DND-41 (cell line): ENCODE data around the gene BCKDHB.
"Not testable (repeated sequence)": the region's sequence is repeated elsewhere in the genome, so short reads cannot be mapped to it uniquely, and the experiment has no call there.

Experiments used
- ATAC-seq: fragments of 200-7000 bp; cut with Tn5 transposase; 3 replicates; pipeline ENCODE4 v1.9.1; 2021; ENCODE audit warnings: low read depth; ENCODE audit not compliant: insufficient read depth
- DNase-seq: peaks from one replicate; pipeline ENCODE4 v3.0.0-alpha.2; 2020
- H2AFZ ChIP-seq: 2 replicates; pipeline ENCODE4 v1.6.0; 2012; ENCODE audit warnings: low read depth, low read length
- H3K27ac ChIP-seq: 2 replicates; pipeline ENCODE4 v1.5.1; 2012; ENCODE audit warnings: low read length, inconsistent platforms
- H3K27me3 ChIP-seq: fragments of 200-600 bp; sonication (generic); 2 replicates; pipeline ENCODE4 v1.6.0; 2012; ENCODE audit warnings: low read length, mild to moderate bottlenecking, inconsistent platforms; ENCODE audit not compliant: insufficient read depth, poor library complexity
- H3K36me3 ChIP-seq: 2 replicates; pipeline ENCODE4 v1.5.1; 2012; ENCODE audit warnings: low read length, inconsistent platforms; ENCODE audit not compliant: insufficient read depth
- H3K4me1 ChIP-seq: 2 replicates; pipeline ENCODE4 v1.5.1; 2012; ENCODE audit warnings: mild to moderate bottlenecking, low read length; ENCODE audit not compliant: insufficient read depth
- H3K4me2 ChIP-seq: 2 replicates; pipeline ENCODE4 v1.6.0; 2012; ENCODE audit warnings: mild to moderate bottlenecking, moderate library complexity, low read length, inconsistent platforms; ENCODE audit not compliant: insufficient read depth
- H3K4me3 ChIP-seq, 2 experiments: fragments of 200-600 bp in 1 of 2; shearing (Covaris generic) in 1 of 2; 2 replicates each; pipeline ENCODE4 v1.5.1; 2012 to 2016; ENCODE audit warnings: inconsistent platforms in 2 of 2, low read length in 2 of 2, mild to moderate bottlenecking in 2 of 2, low read depth in 1 of 2, moderate library complexity in 1 of 2
- H3K79me2 ChIP-seq: 2 replicates; pipeline ENCODE4 v1.6.0; 2012; ENCODE audit warnings: low read length, inconsistent platforms; ENCODE audit not compliant: insufficient read depth
- H3K9ac ChIP-seq: 2 replicates; pipeline ENCODE4 v1.6.0; 2012; ENCODE audit warnings: low read depth, mild to moderate bottlenecking, inconsistent platforms, low read length, moderate library complexity
- H3K9me3 ChIP-seq: 2 replicates; pipeline ENCODE4 v1.5.1; 2012; ENCODE audit warnings: low read length, moderate library complexity, mild to moderate bottlenecking, inconsistent platforms; ENCODE audit not compliant: insufficient read depth, severe bottlenecking
- H4K20me1 ChIP-seq: 2 replicates; pipeline ENCODE4 v1.6.0; 2012; ENCODE audit warnings: low read length; ENCODE audit not compliant: insufficient read depth
- CTCF ChIP-seq: IDR thresholded peaks from 2 replicates; pipeline ENCODE4 v1.5.1; 2012; ENCODE audit warnings: borderline replicate concordance, low read length, moderate library complexity, mild to moderate bottlenecking; ENCODE audit not compliant: poor library complexity, severe bottlenecking; ENCODE audit errors: extremely low read depth
- EZH2 ChIP-seq: IDR thresholded peaks from 3 replicates; pipeline ENCODE4 v1.6.1; 2012; ENCODE audit warnings: borderline replicate concordance, low read depth, mild to moderate bottlenecking, moderate library complexity, low read length, inconsistent platforms; ENCODE audit not compliant: severe bottlenecking

The BCKDHB gene

GRCh38 chr6:80209430-80209829 is 103.0 kb downstream of the BCKDHB start:
- ATAC-seq (no peak), DNase-seq (no peak)
- Histone ChIP-seq H3K27ac (no peak overlapping the region), H3K4me3 (no peak overlapping the region), H3K4me1 (no peaks in the 10 kb centered on the region), H3K9me3 (no peaks in the 10 kb centered on the region), H4K20me1 (no peaks in the 10 kb centered on the region), H3K27me3 (no peaks in the 10 kb centered on the region), H3K79me2 (no peaks in the 10 kb centered on the region), H2AFZ (no peak overlapping the region), H3K9ac (no peak overlapping the region), H3K4me2 (no peak overlapping the region), H3K36me3 (peaks cover 4% of the 10 kb centered on the region; the same call in 1 of the 2 replicates)
- no peak for TF ChIP-seq EZH2
- TF ChIP-seq CTCF, result no peak

- no peaks in the 10 kb centered on the region for H3K79me2 ChIP-seq
- H3K4me1 ChIP-seq, result no peaks in the 10 kb centered on the region
- ATAC-seq (no peak), DNase-seq (no peak)
- H4K20me1 ChIP-seq, result no peaks in the 10 kb centered on the region
- H2AFZ ChIP-seq, result no peak overlapping the region
- H3K27ac ChIP-seq, result no peak overlapping the region
- H3K4me3 ChIP-seq, result no peak overlapping the region
- no peaks in the 10 kb centered on the region for H3K27me3 ChIP-seq
- no peaks in the 10 kb centered on the region for H3K36me3 ChIP-seq
- no peaks in the 10 kb centered on the region for H3K9me3 ChIP-seq
- TF ChIP-seq CTCF (no peak), EZH2 (no peak)
- H3K4me2 ChIP-seq, result no peak overlapping the region
- H3K9ac ChIP-seq, result no peak overlapping the region
Observed at GRCh38 chr6:80210618-80211017, 104.1 kb downstream of the BCKDHB start.

- Histone ChIP-seq H3K9me3 (no peaks in the 10 kb centered on the region), H3K4me2 (no peak overlapping the region), H3K79me2 (no peaks in the 10 kb centered on the region), H3K4me3 (no peak overlapping the region), H3K27ac (no peak overlapping the region), H2AFZ (no peak overlapping the region), H3K27me3 (no peaks in the 10 kb centered on the region), H3K9ac (no peak overlapping the region), H3K36me3 (no peaks in the 10 kb centered on the region), H4K20me1 (no peaks in the 10 kb centered on the region), H3K4me1 (no peaks in the 10 kb centered on the region)
- DNase-seq, result no peak
- TF ChIP-seq EZH2 (no peak), CTCF (no peak)
- no peak for ATAC-seq
Observed at GRCh38 chr6:80211286-80211685, 104.8 kb downstream of the BCKDHB start.

GRCh38 chr6:80211890-80212289 is 105.4 kb downstream of the BCKDHB start:
- not testable (repeated sequence) for H3K4me3 ChIP-seq, H3K27me3 ChIP-seq, H3K4me2 ChIP-seq, H3K27ac ChIP-seq, H3K9me3 ChIP-seq, ATAC-seq, DNase-seq, H4K20me1 ChIP-seq, H2AFZ ChIP-seq, H3K79me2 ChIP-seq, H3K9ac ChIP-seq, H3K4me1 ChIP-seq, H3K36me3 ChIP-seq
